Astrocyte (in vitro differentiated cells and primary cell): ENCODE measurements around the gene WDR45. TPM values are rescaled to one million over a fixed set of nuclear protein-coding genes. Genes with fewer than 3 reads are reported as not detected.
A peak's percentile ranks its signal among the peaks of the same experiment; 100 is the strongest.

Source experiments
- DNase-seq: peaks from one replicate; pipeline ENCODE4 v3.0.0-alpha.2; 2010; ENCODE audit warnings: low read depth
- FAIRE-seq: peaks from 2 replicates; lab custom pipeline; 2011; peaks lifted over from hg19 to GRCh38; lab: Jason Lieb, UNC
- H2AFZ ChIP-seq: 2 replicates; pipeline ENCODE4 v1.6.0; 2012; ENCODE audit warnings: low read depth, low read length, inconsistent platforms
- H3K27ac ChIP-seq: 2 replicates; pipeline ENCODE4 v1.5.1; 2011; ENCODE audit warnings: low read depth, low read length, inconsistent platforms
- H3K27me3 ChIP-seq: 2 replicates; pipeline ENCODE4 v1.6.0; 2011; ENCODE audit warnings: low read length, inconsistent platforms; ENCODE audit not compliant: insufficient read depth
- H3K36me3 ChIP-seq: 2 replicates; pipeline ENCODE4 v1.5.1; 2011; ENCODE audit warnings: low read length, inconsistent platforms; ENCODE audit not compliant: insufficient read depth
- H3K4me1 ChIP-seq: 2 replicates; pipeline ENCODE4 v1.5.1; 2011; ENCODE audit warnings: low read length, inconsistent platforms; ENCODE audit not compliant: insufficient read depth
- H3K4me2 ChIP-seq: 2 replicates; pipeline ENCODE4 v1.6.0; 2012; ENCODE audit warnings: low read length, inconsistent platforms
- H3K4me3 ChIP-seq: 2 replicates; pipeline ENCODE4 v1.5.1; 2011; ENCODE audit warnings: low read depth, mild to moderate bottlenecking, low read length, inconsistent platforms; ENCODE audit not compliant: insufficient read depth
- H3K79me2 ChIP-seq: 2 replicates; pipeline ENCODE4 v1.6.0; 2012; ENCODE audit warnings: mild to moderate bottlenecking, low read length, inconsistent platforms; ENCODE audit not compliant: insufficient read depth
- H3K9ac ChIP-seq: 2 replicates; pipeline ENCODE4 v1.6.0; 2012; ENCODE audit warnings: mild to moderate bottlenecking, low read length, inconsistent platforms
- H3K9me3 ChIP-seq: 2 replicates; pipeline ENCODE4 v1.5.1; 2012; ENCODE audit warnings: low read depth, mild to moderate bottlenecking, low read length, inconsistent platforms; ENCODE audit not compliant: insufficient read depth
- H4K20me1 ChIP-seq: 2 replicates; pipeline ENCODE4 v1.6.0; 2012; ENCODE audit warnings: low read length, inconsistent platforms; ENCODE audit not compliant: insufficient read depth
- H3K27ac Mint-ChIP-seq: one replicate; pipeline ENCODE4 v1.8.0; 2021; ENCODE audit warnings: mild to moderate bottlenecking, mixed read lengths; ENCODE audit not compliant: unreplicated experiment
- H3K27me3 Mint-ChIP-seq: one replicate; pipeline ENCODE4 v1.8.0; 2021; ENCODE audit warnings: low read depth, mixed read lengths; ENCODE audit not compliant: unreplicated experiment
- H3K36me3 Mint-ChIP-seq: one replicate; pipeline ENCODE4 v1.8.0; 2021; ENCODE audit warnings: low read depth, mixed read lengths; ENCODE audit not compliant: unreplicated experiment
- H3K4me1 Mint-ChIP-seq: one replicate; pipeline ENCODE4 v1.8.0; 2021; ENCODE audit warnings: low read depth, mixed read lengths; ENCODE audit not compliant: unreplicated experiment
- H3K4me3 Mint-ChIP-seq: one replicate; pipeline ENCODE4 v1.8.0; 2021; ENCODE audit warnings: mild to moderate bottlenecking, moderate library complexity, mixed read lengths; ENCODE audit not compliant: unreplicated experiment
- H3K9me3 Mint-ChIP-seq: one replicate; pipeline ENCODE4 v1.8.0; 2021; ENCODE audit warnings: mild to moderate bottlenecking, mixed read lengths; ENCODE audit not compliant: unreplicated experiment
- CTCF ChIP-seq: IDR thresholded peaks from 2 replicates; pipeline ENCODE4 v1.5.1; 2011; ENCODE audit warnings: low read depth, mild to moderate bottlenecking, inconsistent platforms, low read length, moderate library complexity; ENCODE audit not compliant: insufficient read depth
- EZH2 ChIP-seq: IDR thresholded peaks from 2 replicates; pipeline ENCODE4 v1.6.1; 2012; ENCODE audit warnings: mild to moderate bottlenecking, low read length, inconsistent platforms; ENCODE audit not compliant: insufficient read depth
- total RNA-seq: library from RNA; stranded (reverse); gene quantifications from 2 replicates; pipeline ENCODE4 v1.2.1, GENCODE V29; 2021

The WDR45 gene
- total RNA-seq, 1 donor from 2014 or later, result 54.9 TPM

- FAIRE-seq (peak; percentile 23), DNase-seq (peak; percentile 29)
- Histone ChIP-seq H3K4me1 (peaks cover 21% of the 10 kb centered on the region), H3K27ac (peak overlapping the region; percentile 45), H2AFZ (no peak overlapping the region), H3K36me3 (peaks cover 15% of the 10 kb centered on the region), H3K9me3 (no peaks in the 10 kb centered on the region), H3K79me2 (peaks cover 51% of the 10 kb centered on the region), H3K4me2 (no peak overlapping the region), H3K4me3 (no peak overlapping the region), H3K27me3 (no peaks in the 10 kb centered on the region), H3K9ac (no peak overlapping the region), H4K20me1 (peaks cover 25% of the 10 kb centered on the region)
- Mint-ChIP-seq H3K4me3 (peak overlapping the region; percentile 16), H3K36me3 (peaks cover 18% of the 10 kb centered on the region), H3K27me3 (no peaks in the 10 kb centered on the region), H3K9me3 (no peaks in the 10 kb centered on the region), H3K4me1 (peaks cover 21% of the 10 kb centered on the region), H3K27ac (peak overlapping the region; percentile 93)
- TF ChIP-seq CTCF (no peak), EZH2 (no peak)
These were observed 41.7 kb downstream of the WDR45 start for GRCh38 chrX:49037883-49038475.

GRCh38 chrX:49030283-49030682 lies 49.4 kb downstream of the WDR45 start:
- Histone ChIP-seq H3K36me3 (peaks cover 5% of the 10 kb centered on the region), H3K27me3 (no peaks in the 10 kb centered on the region), H3K4me2 (no peak overlapping the region), H3K4me1 (peaks cover 3% of the 10 kb centered on the region), H2AFZ (no peak overlapping the region), H3K9ac (no peak overlapping the region), H3K79me2 (peaks cover 4% of the 10 kb centered on the region), H3K27ac (no peak overlapping the region), H3K9me3 (no peaks in the 10 kb centered on the region), H3K4me3 (no peak overlapping the region), H4K20me1 (peaks cover 10% of the 10 kb centered on the region)
- Mint-ChIP-seq H3K36me3 (peaks cover 19% of the 10 kb centered on the region), H3K9me3 (no peaks in the 10 kb centered on the region), H3K4me1 (peaks cover 6% of the 10 kb centered on the region), H3K27ac (no peak overlapping the region), H3K27me3 (no peaks in the 10 kb centered on the region), H3K4me3 (no peak overlapping the region)
- DNase-seq (no peak), FAIRE-seq (no peak)
- TF ChIP-seq EZH2 (no peak), CTCF (no peak)

GRCh38 chrX:49029876-49030275 lies 49.8 kb downstream of the WDR45 start:
- no peaks in the 10 kb centered on the region for H3K27me3 ChIP-seq
- no peak overlapping the region for H3K27ac Mint-ChIP-seq
- TF ChIP-seq CTCF (no peak), EZH2 (no peak)
- H2AFZ ChIP-seq, result no peak overlapping the region
- H3K79me2 ChIP-seq, result peaks cover 4% of the 10 kb centered on the region
- H4K20me1 ChIP-seq, result peaks cover 10% of the 10 kb centered on the region
- H3K9me3 Mint-ChIP-seq, result no peaks in the 10 kb centered on the region
- no peak overlapping the region for H3K4me3 ChIP-seq
- no peak overlapping the region for H3K4me3 Mint-ChIP-seq
- H3K4me2 ChIP-seq, result no peak overlapping the region
- peaks cover 5% of the 10 kb centered on the region for H3K36me3 ChIP-seq
- peaks cover 6% of the 10 kb centered on the region for H3K4me1 Mint-ChIP-seq
- no peak overlapping the region for H3K27ac ChIP-seq
- DNase-seq, result no peak
- H3K9me3 ChIP-seq, result no peaks in the 10 kb centered on the region
- no peak for FAIRE-seq
- no peak overlapping the region for H3K9ac ChIP-seq
- H3K36me3 Mint-ChIP-seq, result peaks cover 19% of the 10 kb centered on the region
- H3K4me1 ChIP-seq, result peaks cover 3% of the 10 kb centered on the region
- H3K27me3 Mint-ChIP-seq, result no peaks in the 10 kb centered on the region

Other genes starting within 250 kb of the WDR45 start
- 62.0 and 65.0 TPM in 2 replicates for gene PCSK1N, start 244.3 kb downstream of the WDR45 start, total RNA-seq
- gene TIMM17B, start 182.1 kb downstream of the WDR45 start, total RNA-seq, result 57.7 and 58.2 TPM in 2 replicates
- gene PQBP1, start 182.0 kb downstream of the WDR45 start, total RNA-seq, result 88.2 and 101 TPM in 2 replicates
- 54.3 and 60.8 TPM in 2 replicates for gene SLC35A2, start 168.2 kb downstream of the WDR45 start, total RNA-seq
- 12.5 and 13.4 TPM in 2 replicates for gene PIM2, start 160.9 kb downstream of the WDR45 start, total RNA-seq
- gene OTUD5, start 122.3 kb downstream of the WDR45 start, total RNA-seq, result 56.1 and 62.5 TPM in 2 replicates
- 5.2 and 5.6 TPM in 2 replicates for gene KCND1, start 108.0 kb downstream of the WDR45 start, total RNA-seq
- gene GRIPAP1, start 77.6 kb downstream of the WDR45 start, total RNA-seq, result 41.7 and 43.4 TPM in 2 replicates
- gene TFE3, start 36.5 kb downstream of the WDR45 start, total RNA-seq, result 46.5 and 53.4 TPM in 2 replicates
- 6.3 and 8.2 TPM in 2 replicates for gene CCDC120, start 20.9 kb downstream of the WDR45 start, total RNA-seq
- 44.4 and 52.8 TPM in 2 replicates for gene PRAF2, start 5.9 kb downstream of the WDR45 start, total RNA-seq
- gene GPKOW, start 43.8 kb upstream of the WDR45 start, total RNA-seq, result 15.6 and 16.9 TPM in 2 replicates
- 0.96 and 1.2 TPM in 2 replicates for gene MAGIX, start 82.9 kb upstream of the WDR45 start, total RNA-seq
- gene PLP2, start 92.0 kb upstream of the WDR45 start, total RNA-seq, result 109 TPM in 2 replicates
- gene PRICKLE3, start 106.5 kb upstream of the WDR45 start, total RNA-seq, result 13.9 and 14.2 TPM in 2 replicates
- 1.6 and 1.9 TPM in 2 replicates for gene SYP, start 120.3 kb upstream of the WDR45 start, total RNA-seq
- not detected in 2 replicates for gene CACNA1F, start 153.5 kb upstream of the WDR45 start, total RNA-seq
- 11.7 and 12.3 TPM in 2 replicates for gene CCDC22, start 155.6 kb upstream of the WDR45 start, total RNA-seq
- 0.09 and 0.12 TPM in 2 replicates for gene FOXP3, start 184.8 kb upstream of the WDR45 start, total RNA-seq
- gene PPP1R3F, start 189.9 kb upstream of the WDR45 start, total RNA-seq, result 5.6 and 6.6 TPM in 2 replicates
- not detected in 2 replicates for gene GAGE10, start 223.8 kb upstream of the WDR45 start, total RNA-seq
- gene GAGE12J, start 242.2 kb upstream of the WDR45 start, total RNA-seq, result not detected in 2 replicates